NCI-H526 treated with DMSO at 0.1 percent for 48 hours (cell line): ENCODE data around the gene KRT39.
A peak's percentile ranks its signal among the peaks of the same experiment; 100 is the strongest.

ENCODE experiments used
- DNase-seq: peaks from one replicate; lab custom pipeline; 2025; lab: John Stamatoyannopoulos, UW

KRT39 gene

GRCh38 chr17:40980596-40980995, 13.8 kb upstream of the KRT39 start:
- DNase-seq: no peak

- DNase-seq: no peak
Measured at GRCh38 chr17:40980117-40980516, 13.4 kb upstream of the KRT39 start.

- no peak for DNase-seq
Measured at GRCh38 chr17:40978575-40979151, 11.9 kb upstream of the KRT39 start.

GRCh38 chr17:40975516-40975915, 8.8 kb upstream of the KRT39 start:
- DNase-seq: no peak

GRCh38 chr17:40974366-40974765, 7.6 kb upstream of the KRT39 start:
- DNase-seq: no peak

- DNase-seq: no peak
Measured at GRCh38 chr17:40967582-40967981, 834 bp upstream of the KRT39 start.

GRCh38 chr17:40963838-40964237, 2.9 kb downstream of the KRT39 start:
- no peak for DNase-seq

GRCh38 chr17:40962059-40962561, 4.6 kb downstream of the KRT39 start:
- DNase-seq: no peak

- DNase-seq: peak; percentile 8
Measured at GRCh38 chr17:40961591-40961990, 5.2 kb downstream of the KRT39 start.

GRCh38 chr17:40960144-40960543, 6.6 kb downstream of the KRT39 start:
- DNase-seq: no peak

- DNase-seq: peak; percentile 43
Measured at GRCh38 chr17:40958086-40958953, 8.4 kb downstream of the KRT39 start.

- no peak for DNase-seq
Measured at GRCh38 chr17:40956401-40957254, 10.1 kb downstream of the KRT39 start.

GRCh38 chr17:40953881-40954280, 12.9 kb downstream of the KRT39 start:
- DNase-seq: no peak

GRCh38 chr17:40952661-40953060, 14.1 kb downstream of the KRT39 start:
- no peak for DNase-seq

- DNase-seq: no peak
Measured at GRCh38 chr17:40952154-40952553, 14.6 kb downstream of the KRT39 start.

GRCh38 chr17:40951011-40951622, 15.6 kb downstream of the KRT39 start:
- no peak for DNase-seq

GRCh38 chr17:40950176-40950575, 16.6 kb downstream of the KRT39 start:
- no peak for DNase-seq

- DNase-seq: no peak
Measured at GRCh38 chr17:40949418-40949817, 17.3 kb downstream of the KRT39 start.

GRCh38 chr17:40947929-40948328, 18.8 kb downstream of the KRT39 start:
- DNase-seq: no peak

- DNase-seq: no peak
Measured at GRCh38 chr17:40945414-40945813, 21.3 kb downstream of the KRT39 start.

GRCh38 chr17:40944531-40944930, 22.2 kb downstream of the KRT39 start:
- no peak for DNase-seq

- no peak for DNase-seq
Measured at GRCh38 chr17:40942553-40942952, 24.2 kb downstream of the KRT39 start.
